Neural cell (in vitro differentiated cells): ENCODE data around the gene AMPH. TPM values are rescaled to one million over a fixed set of nuclear protein-coding genes. Genes with fewer than 3 reads are reported as not detected.

Experiments
- H2AFZ ChIP-seq: fragments of 200-600, 300-800 bp; sonication (generic), shearing (Covaris generic); 2 replicates; pipeline ENCODE4 v1.6.0; 2014; ENCODE audit warnings: low read depth, mild to moderate bottlenecking, antibody characterized with exemption, low read length, moderate library complexity
- H3F3A ChIP-seq: fragments of 200-600 bp; shearing (Covaris generic); 2 replicates; pipeline ENCODE4 v1.6.1; 2016; ENCODE audit warnings: mild to moderate bottlenecking, moderate library complexity, mixed read lengths, antibody characterized with exemption, low read length; ENCODE audit not compliant: insufficient read depth, poor library complexity, severe bottlenecking
- H3K27ac ChIP-seq: fragments of 200-600, 300-800 bp; sonication (generic), shearing (Covaris generic); 2 replicates; pipeline ENCODE4 v1.5.1; 2014; ENCODE audit warnings: mild to moderate bottlenecking, low read length, moderate library complexity
- H3K27me3 ChIP-seq: fragments of 300-800, 200-600 bp; sonication (generic), shearing (Covaris generic); 2 replicates; pipeline ENCODE4 v1.6.0; 2014; ENCODE audit warnings: mild to moderate bottlenecking, low read depth, low read length, moderate library complexity; ENCODE audit not compliant: insufficient read depth
- H3K36me3 ChIP-seq: fragments of 300-800, 200-600 bp; sonication (generic), shearing (Covaris generic); 2 replicates; pipeline ENCODE4 v1.5.1; 2014; ENCODE audit warnings: mild to moderate bottlenecking, antibody characterized with exemption, low read length, moderate library complexity; ENCODE audit not compliant: insufficient read depth
- H3K4me2 ChIP-seq: fragments of 300-800, 200-600 bp; sonication (generic), shearing (Covaris generic); 2 replicates; pipeline ENCODE4 v1.6.0; 2014; ENCODE audit warnings: mild to moderate bottlenecking, low read length
- H3K4me3 ChIP-seq: fragments of 300-800, 200-600 bp; sonication (generic), shearing (Covaris generic); 2 replicates; pipeline ENCODE4 v1.5.1; 2014; ENCODE audit warnings: mild to moderate bottlenecking, low read length, moderate library complexity
- H3K79me2 ChIP-seq: fragments of 200-600 bp; shearing (Covaris generic); replicated peaks from 2 replicates; pipeline ENCODE4 v1.6.0; 2014; ENCODE audit warnings: mild to moderate bottlenecking, low read length, moderate library complexity; ENCODE audit not compliant: insufficient read depth
- H3K9ac ChIP-seq: fragments of 300-800, 200-600 bp; sonication (generic), shearing (Covaris generic); 2 replicates; pipeline ENCODE4 v1.6.1; 2016; ENCODE audit warnings: mild to moderate bottlenecking, low read length, mixed read lengths
- H3K9me2 ChIP-seq: fragments of 200-600 bp; shearing (Covaris generic); 2 replicates; pipeline ENCODE4 v1.6.1; 2016; ENCODE audit warnings: mild to moderate bottlenecking, low read length, mixed read lengths; ENCODE audit not compliant: insufficient read depth
- H3K9me3 ChIP-seq: fragments of 200-600, 300-800 bp; sonication (generic), shearing (Covaris generic); 2 replicates; pipeline ENCODE4 v1.6.1; 2016; ENCODE audit warnings: mild to moderate bottlenecking, mixed run types, low read length, moderate library complexity, mixed read lengths
- H4K20me1 ChIP-seq: fragments of 200-600 bp; shearing (Covaris generic); 2 replicates; pipeline ENCODE4 v1.6.1; 2016; ENCODE audit warnings: mild to moderate bottlenecking, mixed run types; ENCODE audit not compliant: insufficient read depth
- CTCF ChIP-seq: fragments of 450-650 bp; IDR thresholded peaks from 2 replicates; pipeline ENCODE4 v1.5.1; 2014; ENCODE audit warnings: antibody characterized with exemption, mild to moderate bottlenecking, moderate library complexity; ENCODE audit not compliant: poor library complexity, severe bottlenecking
- EP300 ChIP-seq: fragments of 450-650 bp; conservative IDR thresholded peaks from 2 replicates; pipeline ENCODE4 v1.6.1; 2014; ENCODE audit warnings: antibody characterized with exemption, mild to moderate bottlenecking, moderate library complexity; ENCODE audit not compliant: poor library complexity, severe bottlenecking
- EZH2 ChIP-seq: fragments of 200-600, 300-800 bp; shearing (Covaris generic), sonication (generic); IDR thresholded peaks from 2 replicates; pipeline ENCODE4 v1.6.1; 2014; ENCODE audit warnings: antibody characterized with exemption, low read length, borderline replicate concordance, mild to moderate bottlenecking; ENCODE audit not compliant: insufficient read depth, poor library complexity, severe bottlenecking
- MXI1 ChIP-seq: fragments of 450-650 bp; conservative IDR thresholded peaks from 2 replicates; pipeline ENCODE4 v1.6.1; 2014; ENCODE audit warnings: antibody characterized with exemption, mild to moderate bottlenecking; ENCODE audit not compliant: poor library complexity, severe bottlenecking
- POLR2AphosphoS5 ChIP-seq: IDR thresholded peaks from 2 replicates; pipeline ENCODE4 v1.6.1; 2012
- RAD21 ChIP-seq: fragments of 450-650 bp; conservative IDR thresholded peaks from 2 replicates; pipeline ENCODE4 v1.6.1; 2014; ENCODE audit warnings: antibody characterized with exemption, mild to moderate bottlenecking, moderate library complexity
- REST ChIP-seq: IDR thresholded peaks from 2 replicates; pipeline ENCODE4 v1.6.1; 2012; ENCODE audit warnings: borderline replicate concordance
- SMC3 ChIP-seq: fragments of 450-650 bp; conservative IDR thresholded peaks from 2 replicates; pipeline ENCODE4 v1.6.1; 2014; ENCODE audit warnings: antibody characterized with exemption, mild to moderate bottlenecking, moderate library complexity; ENCODE audit not compliant: poor library complexity
- TAF1 ChIP-seq: IDR thresholded peaks from 2 replicates; pipeline ENCODE4 v1.6.1; 2012; ENCODE audit warnings: low read depth
- polyA plus RNA-seq: library from polyadenylated mRNA; depleted of rRNA; stranded (reverse); fragments of >200 nt; gene quantifications from 2 replicates; pipeline ENCODE4 v1.2.3, GENCODE V29; 2014

Gene AMPH
- polyA plus RNA-seq, 1 donor from 2014 or later, result 33.7 TPM

- Histone ChIP-seq H3F3A (no peaks in the 10 kb centered on the region), H3K27ac (no peak overlapping the region), H3K9ac (no peak overlapping the region), H2AFZ (no peak overlapping the region), H3K9me3 (no peaks in the 10 kb centered on the region), H3K36me3 (peaks cover 4% of the 10 kb centered on the region), H3K79me2 (no peaks in the 10 kb centered on the region), H3K4me2 (no peak overlapping the region), H3K27me3 (no peaks in the 10 kb centered on the region), H3K4me3 (no peak overlapping the region), H4K20me1 (no peaks in the 10 kb centered on the region), H3K9me2 (no peaks in the 10 kb centered on the region)
- TF ChIP-seq POLR2AphosphoS5 (no peak), EZH2 (no peak), SMC3 (no peak), MXI1 (no peak), CTCF (no peak), REST (no peak), TAF1 (no peak), EP300 (no peak), RAD21 (no peak)
These were observed 154.4 kb downstream of the AMPH start for GRCh38 chr7:38476764-38477163.

- TF ChIP-seq SMC3 (no peak), CTCF (no peak), RAD21 (no peak), POLR2AphosphoS5 (no peak), TAF1 (no peak), EP300 (no peak), MXI1 (no peak), EZH2 (no peak), REST (no peak)
- Histone ChIP-seq H4K20me1 (no peaks in the 10 kb centered on the region), H3K36me3 (no peaks in the 10 kb centered on the region), H3F3A (no peaks in the 10 kb centered on the region), H3K79me2 (no peaks in the 10 kb centered on the region), H3K9me3 (no peaks in the 10 kb centered on the region), H3K9me2 (no peaks in the 10 kb centered on the region), H3K27ac (no peak overlapping the region), H3K27me3 (no peaks in the 10 kb centered on the region), H3K9ac (no peak overlapping the region), H3K4me3 (no peak overlapping the region), H3K4me2 (no peak overlapping the region), H2AFZ (no peak overlapping the region)
These were observed 165.2 kb downstream of the AMPH start for GRCh38 chr7:38465956-38466355.
